ENCODE results near the gene CCDC159. TPM values are rescaled to one million over a fixed set of nuclear protein-coding genes. Genes with fewer than 3 reads are reported as not detected.

The CCDC159 gene
- total and polyA plus RNA-seq, 2 of the 13 experiments (the other 11 are each of a cell fraction or from before 2014, with no cell fraction given) = 1.7 to 6.3 TPM

DNA sequence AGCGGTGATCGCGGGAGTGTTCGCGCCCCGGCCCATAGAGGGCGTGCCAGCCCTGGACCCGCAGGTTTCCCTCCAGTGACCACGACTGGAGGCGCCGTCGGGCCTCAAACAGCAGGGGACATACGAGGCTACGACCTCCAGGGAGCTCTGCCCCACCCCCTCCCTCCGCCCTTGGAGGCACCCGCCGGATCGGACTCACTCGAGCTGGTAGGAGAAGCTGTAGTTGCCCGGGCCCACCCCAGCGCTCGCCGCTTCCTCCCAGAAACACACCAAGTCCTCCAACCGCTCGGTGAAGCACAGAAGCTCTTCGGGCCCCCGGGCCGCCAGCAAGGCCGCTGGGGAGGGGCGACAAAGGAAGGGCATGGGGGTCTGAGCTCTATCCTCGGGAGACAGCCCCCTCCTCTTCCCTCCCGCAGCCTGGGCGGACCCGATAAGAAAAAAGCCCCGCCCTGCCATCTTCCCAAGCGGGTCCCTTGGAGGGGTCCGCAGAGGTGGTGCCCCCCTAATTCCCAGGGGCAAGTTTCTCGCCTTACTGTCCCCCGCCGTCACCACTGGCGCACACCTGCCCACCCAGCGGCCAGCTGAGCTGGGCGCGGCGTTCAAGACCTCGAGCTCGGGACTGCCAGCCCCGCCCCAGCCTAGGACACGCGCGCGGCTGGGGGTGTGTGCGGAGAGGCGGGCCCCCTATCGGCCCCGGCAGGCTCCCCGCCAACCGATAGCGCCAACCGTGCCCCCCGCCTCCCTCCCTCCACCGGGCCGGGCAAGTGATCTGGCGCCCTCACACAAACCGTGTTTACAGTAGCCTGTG is 36.8 kb downstream of the CCDC159 start (continued):
- TF ChIP-seq, protein P1, sequence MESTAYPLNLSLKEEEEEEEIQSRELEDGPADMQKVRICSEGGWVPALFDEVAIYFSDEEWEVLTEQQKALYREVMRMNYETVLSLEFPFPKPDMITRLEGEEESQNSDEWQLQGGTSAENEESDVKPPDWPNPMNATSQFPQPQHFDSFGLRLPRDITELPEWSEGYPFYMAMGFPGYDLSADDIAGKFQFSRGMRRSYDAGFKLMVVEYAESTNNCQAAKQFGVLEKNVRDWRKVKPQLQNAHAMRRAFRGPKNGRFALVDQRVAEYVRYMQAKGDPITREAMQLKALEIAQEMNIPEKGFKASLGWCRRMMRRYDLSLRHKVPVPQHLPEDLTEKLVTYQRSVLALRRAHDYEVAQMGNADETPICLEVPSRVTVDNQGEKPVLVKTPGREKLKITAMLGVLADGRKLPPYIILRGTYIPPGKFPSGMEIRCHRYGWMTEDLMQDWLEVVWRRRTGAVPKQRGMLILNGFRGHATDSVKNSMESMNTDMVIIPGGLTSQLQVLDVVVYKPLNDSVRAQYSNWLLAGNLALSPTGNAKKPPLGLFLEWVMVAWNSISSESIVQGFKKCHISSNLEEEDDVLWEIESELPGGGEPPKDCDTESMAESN (CRISPR knock-in tag; conservative IDR thresholded peaks at IDR 0.05) = peak; percentile 67
- TF ChIP-seq BCL6 (CRISPR knock-in tag; IDR thresholded peaks at IDR 0.05) (peak; percentile 43), ASH2L (IDR thresholded peaks at IDR 0.05; ENCODE audit: insufficient read length, low read depth, low read length) (peak; percentile 41), FOXA3 (CRISPR knock-in tag; IDR thresholded peaks at IDR 0.05) (peak; percentile 43; the same call in 1 of the 2 replicates), FOXP1 (IDR thresholded peaks at IDR 0.05) (no peak), FOXP1 (CRISPR knock-in tag; IDR thresholded peaks at IDR 0.05) (no peak), ZNF878 (CRISPR knock-in tag; IDR thresholded peaks at IDR 0.05) (no peak), ATF7 (IDR thresholded peaks at IDR 0.05) (no peak), ATF7 (CRISPR knock-in tag; IDR thresholded peaks at IDR 0.05) (no peak; the same call in 1 of the 2 replicates), HNRNPL (IDR thresholded peaks at IDR 0.05; ENCODE audit: low read depth, low read length) (no peak), ZNF772 (CRISPR knock-in tag; IDR thresholded peaks at IDR 0.05) (0 out of 2 replicates have a peak, but pooled peaks have one; percentile 23), ZNF674 (CRISPR knock-in tag; IDR thresholded peaks at IDR 0.05; ENCODE audit: low read depth) (no peak), PITX1 (CRISPR knock-in tag; IDR thresholded peaks at IDR 0.05) (peak; percentile 36), MEF2D (CRISPR knock-in tag; IDR thresholded peaks at IDR 0.05) (no peak; the same call in 1 of the 2 replicates), SALL2 (CRISPR knock-in tag; IDR thresholded peaks at IDR 0.05) (peak; percentile 43; the same call in 1 of the 2 replicates), ZMYM4 (CRISPR knock-in tag; IDR thresholded peaks at IDR 0.05) (peak; percentile 68), CEBPG (CRISPR knock-in tag; IDR thresholded peaks at IDR 0.05) (no peak), TARDBP (CRISPR knock-in tag; IDR thresholded peaks at IDR 0.05) (no peak), KLF6 (CRISPR knock-in tag; IDR thresholded peaks at IDR 0.05) (no peak), SIX4 (CRISPR knock-in tag; IDR thresholded peaks at IDR 0.05) (no peak), ZFP36L1 (CRISPR knock-in tag; IDR thresholded peaks at IDR 0.05) (no peak; the same call in 1 of the 2 replicates), CBFB (CRISPR knock-in tag; IDR thresholded peaks at IDR 0.05) (0 out of 2 replicates have a peak, but pooled peaks have one; percentile 29), ZFX (CRISPR knock-in tag; IDR thresholded peaks at IDR 0.05; ENCODE audit: low read depth) (peak; percentile 64), FOSL2 (CRISPR knock-in tag; IDR thresholded peaks at IDR 0.05) (peak; percentile 35; the same call in 1 of the 2 replicates), RXRB (CRISPR knock-in tag; IDR thresholded peaks at IDR 0.05; ENCODE audit: borderline replicate concordance) (peak; percentile 56; the same call in 1 of the 2 replicates)
- TF ChIP-seq, protein P2, sequence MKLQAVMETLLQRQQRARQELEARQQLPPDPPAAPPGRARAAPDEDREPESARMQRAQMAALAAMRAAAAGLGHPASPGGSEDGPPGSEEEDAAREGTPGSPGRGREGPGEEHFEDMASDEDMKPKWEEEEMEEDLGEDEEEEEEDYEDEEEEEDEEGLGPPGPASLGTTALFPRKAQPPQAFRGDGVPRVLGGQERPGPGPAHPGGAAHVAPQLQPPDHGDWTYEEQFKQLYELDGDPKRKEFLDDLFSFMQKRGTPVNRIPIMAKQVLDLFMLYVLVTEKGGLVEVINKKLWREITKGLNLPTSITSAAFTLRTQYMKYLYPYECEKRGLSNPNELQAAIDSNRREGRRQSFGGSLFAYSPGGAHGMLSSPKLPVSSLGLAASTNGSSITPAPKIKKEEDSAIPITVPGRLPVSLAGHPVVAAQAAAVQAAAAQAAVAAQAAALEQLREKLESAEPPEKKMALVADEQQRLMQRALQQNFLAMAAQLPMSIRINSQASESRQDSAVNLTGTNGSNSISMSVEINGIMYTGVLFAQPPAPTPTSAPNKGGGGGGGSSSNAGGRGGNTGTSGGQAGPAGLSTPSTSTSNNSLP (IDR thresholded peaks at IDR 0.05; ENCODE audit: low read depth, low read length) = no peak
- TF ChIP-seq, protein P3, sequence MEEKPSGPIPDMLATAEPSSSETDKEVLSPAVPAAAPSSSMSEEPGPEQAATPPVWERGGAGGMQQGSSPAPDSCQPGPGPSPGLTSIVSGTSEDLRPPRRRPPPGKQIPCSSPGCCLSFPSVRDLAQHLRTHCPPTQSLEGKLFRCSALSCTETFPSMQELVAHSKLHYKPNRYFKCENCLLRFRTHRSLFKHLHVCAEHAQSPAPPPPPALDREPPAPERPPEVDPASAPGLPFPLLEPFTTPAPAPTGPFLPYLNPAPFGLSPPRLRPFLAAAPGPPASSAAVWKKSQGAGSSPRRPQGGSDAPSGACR (CRISPR knock-in tag; IDR thresholded peaks at IDR 0.05) = 0 out of 2 replicates have a peak, but pooled peaks have one; percentile 31
- TF ChIP-seq, protein P4, sequence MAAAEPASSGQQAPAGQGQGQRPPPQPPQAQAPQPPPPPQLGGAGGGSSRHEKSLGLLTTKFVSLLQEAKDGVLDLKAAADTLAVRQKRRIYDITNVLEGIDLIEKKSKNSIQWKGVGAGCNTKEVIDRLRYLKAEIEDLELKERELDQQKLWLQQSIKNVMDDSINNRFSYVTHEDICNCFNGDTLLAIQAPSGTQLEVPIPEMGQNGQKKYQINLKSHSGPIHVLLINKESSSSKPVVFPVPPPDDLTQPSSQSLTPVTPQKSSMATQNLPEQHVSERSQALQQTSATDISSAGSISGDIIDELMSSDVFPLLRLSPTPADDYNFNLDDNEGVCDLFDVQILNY (CRISPR knock-in tag; conservative IDR thresholded peaks at IDR 0.05) = peak; percentile 13; the same call in 1 of the 2 replicates
